HepG2 (cell line): ENCODE results near the gene ICAM5. TPM values are rescaled to one million over a fixed set of nuclear protein-coding genes. Genes with fewer than 3 reads are reported as not detected.

ENCODE experiments used
- AHR ChIP-seq: IDR thresholded peaks from 2 replicates; pipeline ENCODE4 v1.6.1; 2018; ENCODE audit warnings: missing genetic modification reagents, missing compliant biosample characterization
- ATF7-NPFF ChIP-seq: sonication (generic); formaldehyde crosslinking; IDR thresholded peaks from 2 replicates; pipeline ENCODE4 v1.8.1; 2023; ENCODE audit warnings: mild to moderate bottlenecking, low read depth, missing genetic modification reagents, moderate library complexity
- ZBTB2 ChIP-seq: sonication (generic); formaldehyde crosslinking; IDR thresholded peaks from 2 replicates; pipeline ENCODE4 v1.8.0; 2022; ENCODE audit warnings: low read depth, missing genetic modification reagents
- polyA plus RNA-seq, 8 experiments: library from polyadenylated mRNA; depleted of rRNA in 3 of 8; stranded (reverse) in 7 of 8; unstranded in 1 of 8; fragments of >200 nt; fragmentation: Illumina TruSeq in 4 of 8; extraction: Trizol in 4 of 8; gene quantifications; 2 replicates each; pipeline versions ENCODE4 v1.2.1 to v1.2.3, GENCODE V29; 2011 to 2016; ENCODE audit warnings: low read depth in 4 of 8, missing spikeins in 1 of 8, mixed read lengths in 1 of 8; ENCODE audit not compliant: insufficient read depth in 1 of 8
- total RNA-seq, 5 experiments: library from RNA; depleted of rRNA; stranded (reverse); fragments of >200 nt; fragmentation: Illumina TruSeq; extraction: Trizol; gene quantifications; 2 replicates each; pipeline ENCODE4 v1.2.3, GENCODE V29; 2016; ENCODE audit warnings: low read depth in 1 of 5
- TF ChIP-seq, protein P1 (sequence below): IDR thresholded peaks from 2 replicates; pipeline ENCODE4 v1.6.1; 2016; ENCODE audit warnings: low read depth, missing genetic modification reagents, missing compliant biosample characterization

ICAM5 gene
- total and polyA plus RNA-seq, 2 of the 13 experiments (the other 11 are each of a cell fraction or from before 2014, with no cell fraction given) = 0.46 to 1.6 TPM

DNA sequence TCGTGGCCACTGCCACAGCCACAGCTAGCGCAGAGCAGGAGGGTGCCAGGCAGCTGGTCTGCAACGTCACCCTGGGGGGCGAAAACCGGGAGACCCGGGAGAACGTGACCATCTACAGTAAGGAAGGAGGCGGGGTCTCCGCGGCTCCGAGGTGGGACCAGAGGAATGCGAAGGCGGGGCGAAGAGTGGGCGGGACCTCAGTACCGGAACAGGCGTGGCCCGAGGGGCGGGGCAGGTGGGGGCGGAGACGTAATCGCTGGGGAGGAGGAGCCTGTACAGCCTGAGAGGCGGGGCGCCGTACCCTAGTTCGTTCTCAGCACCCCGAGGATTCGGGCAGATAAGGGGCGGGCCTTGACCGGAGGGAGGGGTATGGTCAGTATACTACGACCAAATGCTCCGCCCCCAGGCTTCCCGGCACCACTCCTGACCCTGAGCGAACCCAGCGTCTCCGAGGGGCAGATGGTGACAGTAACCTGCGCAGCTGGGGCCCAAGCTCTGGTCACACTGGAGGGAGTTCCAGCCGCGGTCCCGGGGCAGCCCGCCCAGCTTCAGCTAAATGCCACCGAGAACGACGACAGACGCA, 2.5 kb downstream of the ICAM5 start (continued):
- TF ChIP-seq, protein P1, sequence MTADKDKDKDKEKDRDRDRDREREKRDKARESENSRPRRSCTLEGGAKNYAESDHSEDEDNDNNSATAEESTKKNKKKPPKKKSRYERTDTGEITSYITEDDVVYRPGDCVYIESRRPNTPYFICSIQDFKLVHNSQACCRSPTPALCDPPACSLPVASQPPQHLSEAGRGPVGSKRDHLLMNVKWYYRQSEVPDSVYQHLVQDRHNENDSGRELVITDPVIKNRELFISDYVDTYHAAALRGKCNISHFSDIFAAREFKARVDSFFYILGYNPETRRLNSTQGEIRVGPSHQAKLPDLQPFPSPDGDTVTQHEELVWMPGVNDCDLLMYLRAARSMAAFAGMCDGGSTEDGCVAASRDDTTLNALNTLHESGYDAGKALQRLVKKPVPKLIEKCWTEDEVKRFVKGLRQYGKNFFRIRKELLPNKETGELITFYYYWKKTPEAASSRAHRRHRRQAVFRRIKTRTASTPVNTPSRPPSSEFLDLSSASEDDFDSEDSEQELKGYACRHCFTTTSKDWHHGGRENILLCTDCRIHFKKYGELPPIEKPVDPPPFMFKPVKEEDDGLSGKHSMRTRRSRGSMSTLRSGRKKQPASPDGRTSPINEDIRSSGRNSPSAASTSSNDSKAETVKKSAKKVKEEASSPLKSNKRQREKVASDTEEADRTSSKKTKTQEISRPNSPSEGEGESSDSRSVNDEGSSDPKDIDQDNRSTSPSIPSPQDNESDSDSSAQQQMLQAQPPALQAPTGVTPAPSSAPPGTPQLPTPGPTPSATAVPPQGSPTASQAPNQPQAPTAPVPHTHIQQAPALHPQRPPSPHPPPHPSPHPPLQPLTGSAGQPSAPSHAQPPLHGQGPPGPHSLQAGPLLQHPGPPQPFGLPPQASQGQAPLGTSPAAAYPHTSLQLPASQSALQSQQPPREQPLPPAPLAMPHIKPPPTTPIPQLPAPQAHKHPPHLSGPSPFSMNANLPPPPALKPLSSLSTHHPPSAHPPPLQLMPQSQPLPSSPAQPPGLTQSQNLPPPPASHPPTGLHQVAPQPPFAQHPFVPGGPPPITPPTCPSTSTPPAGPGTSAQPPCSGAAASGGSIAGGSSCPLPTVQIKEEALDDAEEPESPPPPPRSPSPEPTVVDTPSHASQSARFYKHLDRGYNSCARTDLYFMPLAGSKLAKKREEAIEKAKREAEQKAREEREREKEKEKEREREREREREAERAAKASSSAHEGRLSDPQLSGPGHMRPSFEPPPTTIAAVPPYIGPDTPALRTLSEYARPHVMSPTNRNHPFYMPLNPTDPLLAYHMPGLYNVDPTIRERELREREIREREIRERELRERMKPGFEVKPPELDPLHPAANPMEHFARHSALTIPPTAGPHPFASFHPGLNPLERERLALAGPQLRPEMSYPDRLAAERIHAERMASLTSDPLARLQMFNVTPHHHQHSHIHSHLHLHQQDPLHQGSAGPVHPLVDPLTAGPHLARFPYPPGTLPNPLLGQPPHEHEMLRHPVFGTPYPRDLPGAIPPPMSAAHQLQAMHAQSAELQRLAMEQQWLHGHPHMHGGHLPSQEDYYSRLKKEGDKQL = no peak
- TF ChIP-seq ATF7-NPFF (CRISPR knock-in tag) (0 out of 2 replicates have a peak, but pooled peaks have one; percentile 51), ZBTB2 (CRISPR knock-in tag) (0 out of 2 replicates have a peak, but pooled peaks have one; percentile 32), AHR (CRISPR knock-in tag) (peak; percentile 73; the same call in 1 of the 2 replicates)
